HEK293 (cell line): Measurements from ENCODE around the gene YJU2.

ENCODE experiments used
- CTCF ChIA-PET: fragments of 350-600 bp; formaldehyde crosslinking; extraction: SDS; loops from one replicate; lab custom pipeline; 2021; ENCODE audit warnings: antibody characterized with exemption; lab: Yijun Ruan, JAX
- POLR2A ChIA-PET: fragments of 300-600 bp; formaldehyde crosslinking; extraction: SDS; loops from one replicate; lab custom pipeline; 2020; ENCODE audit warnings: antibody characterized with exemption, inconsistent platforms; lab: Yijun Ruan, JAX
- H3K27ac ChIP-seq: fragments of 200-500 bp; sonication (Bioruptor generic); 2 replicates; pipeline ENCODE4 v1.5.1; 2014; ENCODE audit warnings: low read depth, low read length, control low read depth, inconsistent platforms; ENCODE audit errors: extremely low read depth
- H3K36me3 ChIP-seq, 2 experiments: fragments of 200-500 bp in 1 of 2; sonication (Bioruptor generic) in 1 of 2; 1 replicate in 1 of 2; 2 replicates in 1 of 2; pipeline ENCODE4 v1.5.1; 2014 to 2017; ENCODE audit warnings: inconsistent platforms in 2 of 2, low read length in 2 of 2; ENCODE audit not compliant: control insufficient read depth in 2 of 2, insufficient read depth in 1 of 2
- H3K4me1 ChIP-seq: fragments of 200-500 bp; sonication (Bioruptor generic); 2 replicates; pipeline ENCODE4 v1.5.1; 2014; ENCODE audit warnings: mild to moderate bottlenecking, low read length, inconsistent platforms; ENCODE audit not compliant: control insufficient read depth, insufficient read depth
- H3K4me3 ChIP-seq: 2 replicates; pipeline ENCODE4 v1.5.1; 2011; ENCODE audit warnings: low read depth, mild to moderate bottlenecking, control low read depth, low read length, moderate library complexity
- H3K9me3 ChIP-seq: fragments of 200-500 bp; sonication (Bioruptor generic); 2 replicates; pipeline ENCODE4 v1.5.1; 2014; ENCODE audit warnings: low read depth, low read length, inconsistent platforms; ENCODE audit not compliant: control insufficient read depth, insufficient read depth
- EGR2 ChIP-seq: fragments of 450-650 bp; formaldehyde crosslinking; IDR thresholded peaks from 2 replicates; pipeline ENCODE4 v1.5.1; 2016; ENCODE audit warnings: low read depth, missing biosample characterization, missing genetic modification characterization
- IKZF3 ChIP-seq: fragments of 450-650 bp; IDR thresholded peaks from 2 replicates; pipeline ENCODE4 v1.5.0; 2018; ENCODE audit warnings: missing biosample characterization, mild to moderate bottlenecking, missing genetic modification characterization, moderate library complexity
- SALL2 ChIP-seq: fragments of 450-650 bp; formaldehyde crosslinking; IDR thresholded peaks from 2 replicates; pipeline ENCODE4 v1.5.0; 2017; ENCODE audit warnings: missing biosample characterization, mild to moderate bottlenecking, missing genetic modification characterization, borderline replicate concordance
- ZBTB1 ChIP-seq: fragments of 450-650 bp; formaldehyde crosslinking; IDR thresholded peaks from 2 replicates; pipeline ENCODE4 v1.5.1; 2016; ENCODE audit warnings: missing biosample characterization, missing genetic modification characterization
- ZEB2 ChIP-seq: fragments of 450-650 bp; formaldehyde crosslinking; IDR thresholded peaks from 2 replicates; pipeline ENCODE4 v1.5.1; 2016; ENCODE audit warnings: missing biosample characterization, missing genetic modification characterization
- ZFHX2 ChIP-seq: fragments of 450-650 bp; formaldehyde crosslinking; conservative IDR thresholded peaks from 2 replicates; pipeline ENCODE4 v1.5.1; 2016; ENCODE audit warnings: missing biosample characterization, missing genetic modification characterization
- ZNF274 ChIP-seq, 2 experiments: fragments of 200-500 bp in 1 of 2; fragments of 450-650 bp in 1 of 2; sonication (Bioruptor generic) in 1 of 2; formaldehyde crosslinking in 1 of 2; IDR thresholded peaks; 2 replicates each; pipeline versions ENCODE4 v1.5.1 to v1.6.1; 2014 to 2016; ENCODE audit warnings: borderline replicate concordance in 1 of 2, inconsistent platforms in 1 of 2, low read length in 1 of 2, missing biosample characterization in 1 of 2, missing genetic modification characterization in 1 of 2
- ZNF518A ChIP-seq: fragments of 450-650 bp; formaldehyde crosslinking; conservative IDR thresholded peaks from 2 replicates; pipeline ENCODE4 v1.5.1; 2016; ENCODE audit warnings: low read depth, missing biosample characterization, missing genetic modification characterization
- ZNF544 ChIP-seq: fragments of 450-650 bp; formaldehyde crosslinking; IDR thresholded peaks from 2 replicates; pipeline ENCODE4 v1.5.0; 2017; ENCODE audit warnings: missing biosample characterization, missing genetic modification characterization
- ZNF623 ChIP-seq: fragments of 450-650 bp; formaldehyde crosslinking; IDR thresholded peaks from 2 replicates; pipeline ENCODE4 v1.5.1; 2016; ENCODE audit warnings: missing biosample characterization, missing genetic modification characterization
- TF ChIP-seq, protein P1 (sequence below): fragments of 450-650 bp; formaldehyde crosslinking; IDR thresholded peaks from 2 replicates; pipeline ENCODE4 v1.5.1; 2017; ENCODE audit warnings: missing biosample characterization, missing genetic modification characterization
- TF ChIP-seq, protein P2 (sequence below): fragments of 450-650 bp; formaldehyde crosslinking; IDR thresholded peaks from 2 replicates; pipeline ENCODE4 v1.5.1; 2016; ENCODE audit warnings: missing biosample characterization, missing genetic modification characterization
- TF ChIP-seq, protein P3 (sequence below): IDR thresholded peaks from 2 replicates; pipeline ENCODE4 v1.6.1; 2011; ENCODE audit warnings: mild to moderate bottlenecking, low read depth, low read length, borderline replicate concordance
- TF ChIP-seq, protein P4 (sequence below): fragments of 450-650 bp; formaldehyde crosslinking; IDR thresholded peaks from 2 replicates; pipeline ENCODE4 v1.5.1; 2016; ENCODE audit warnings: missing biosample characterization, missing genetic modification characterization

YJU2 gene

DNA sequence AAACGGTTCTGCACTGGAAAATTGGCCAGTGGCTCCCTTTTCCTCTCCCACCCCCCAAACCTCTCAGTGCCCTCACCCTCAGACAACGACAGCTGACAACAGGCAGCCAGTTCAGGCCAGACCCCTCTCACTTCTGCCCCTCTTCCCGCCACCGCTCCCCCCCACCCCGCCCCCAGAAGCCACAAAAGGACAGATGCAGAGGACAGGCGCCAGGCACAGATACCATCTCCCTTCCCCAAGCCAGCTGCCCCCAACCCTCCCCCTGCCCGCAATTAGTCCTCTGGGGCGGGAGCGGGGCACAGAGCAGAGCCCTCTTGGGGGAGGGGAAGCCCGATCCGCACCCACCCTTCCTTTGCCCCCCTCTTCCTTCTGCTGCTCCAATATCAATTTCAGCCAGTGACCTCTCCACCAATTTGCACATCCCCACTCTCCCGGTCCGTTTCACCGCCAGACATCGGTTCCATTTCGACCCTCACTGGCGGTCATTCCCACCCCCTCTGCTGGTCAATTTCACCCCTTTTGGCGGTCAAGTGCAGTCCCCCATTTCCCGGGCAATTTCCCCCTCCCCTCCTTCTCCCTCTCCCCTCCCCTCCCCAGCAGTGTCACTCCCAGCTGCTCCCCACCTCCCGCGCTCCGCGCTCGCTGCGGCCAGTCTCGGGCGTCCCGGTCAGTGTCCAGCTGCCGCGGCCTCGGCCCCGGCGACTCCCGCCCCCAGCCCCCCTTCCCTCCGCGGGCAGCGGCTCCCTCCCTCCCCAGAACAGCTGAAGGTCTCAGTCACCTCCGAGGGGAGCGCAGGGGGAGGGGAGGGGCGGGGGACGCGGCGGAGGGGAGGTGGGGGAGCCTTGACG is 31.8 kb downstream of the YJU2 start, which contains the start of gene SHD (continued):
- TF ChIP-seq ZNF274 (IDR thresholded peaks at IDR 0.05; ENCODE audit: low read length) = no peak
- TF ChIP-seq ZNF274 (tag by site-specific recombination; IDR thresholded peaks at IDR 0.05; ENCODE audit: borderline replicate concordance) = no peak
- TF ChIP-seq, protein P1, sequence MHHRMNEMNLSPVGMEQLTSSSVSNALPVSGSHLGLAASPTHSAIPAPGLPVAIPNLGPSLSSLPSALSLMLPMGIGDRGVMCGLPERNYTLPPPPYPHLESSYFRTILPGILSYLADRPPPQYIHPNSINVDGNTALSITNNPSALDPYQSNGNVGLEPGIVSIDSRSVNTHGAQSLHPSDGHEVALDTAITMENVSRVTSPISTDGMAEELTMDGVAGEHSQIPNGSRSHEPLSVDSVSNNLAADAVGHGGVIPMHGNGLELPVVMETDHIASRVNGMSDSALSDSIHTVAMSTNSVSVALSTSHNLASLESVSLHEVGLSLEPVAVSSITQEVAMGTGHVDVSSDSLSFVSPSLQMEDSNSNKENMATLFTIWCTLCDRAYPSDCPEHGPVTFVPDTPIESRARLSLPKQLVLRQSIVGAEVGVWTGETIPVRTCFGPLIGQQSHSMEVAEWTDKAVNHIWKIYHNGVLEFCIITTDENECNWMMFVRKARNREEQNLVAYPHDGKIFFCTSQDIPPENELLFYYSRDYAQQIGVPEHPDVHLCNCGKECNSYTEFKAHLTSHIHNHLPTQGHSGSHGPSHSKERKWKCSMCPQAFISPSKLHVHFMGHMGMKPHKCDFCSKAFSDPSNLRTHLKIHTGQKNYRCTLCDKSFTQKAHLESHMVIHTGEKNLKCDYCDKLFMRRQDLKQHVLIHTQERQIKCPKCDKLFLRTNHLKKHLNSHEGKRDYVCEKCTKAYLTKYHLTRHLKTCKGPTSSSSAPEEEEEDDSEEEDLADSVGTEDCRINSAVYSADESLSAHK (tag by site-specific recombination) = no peak
- TF ChIP-seq, protein P2, sequence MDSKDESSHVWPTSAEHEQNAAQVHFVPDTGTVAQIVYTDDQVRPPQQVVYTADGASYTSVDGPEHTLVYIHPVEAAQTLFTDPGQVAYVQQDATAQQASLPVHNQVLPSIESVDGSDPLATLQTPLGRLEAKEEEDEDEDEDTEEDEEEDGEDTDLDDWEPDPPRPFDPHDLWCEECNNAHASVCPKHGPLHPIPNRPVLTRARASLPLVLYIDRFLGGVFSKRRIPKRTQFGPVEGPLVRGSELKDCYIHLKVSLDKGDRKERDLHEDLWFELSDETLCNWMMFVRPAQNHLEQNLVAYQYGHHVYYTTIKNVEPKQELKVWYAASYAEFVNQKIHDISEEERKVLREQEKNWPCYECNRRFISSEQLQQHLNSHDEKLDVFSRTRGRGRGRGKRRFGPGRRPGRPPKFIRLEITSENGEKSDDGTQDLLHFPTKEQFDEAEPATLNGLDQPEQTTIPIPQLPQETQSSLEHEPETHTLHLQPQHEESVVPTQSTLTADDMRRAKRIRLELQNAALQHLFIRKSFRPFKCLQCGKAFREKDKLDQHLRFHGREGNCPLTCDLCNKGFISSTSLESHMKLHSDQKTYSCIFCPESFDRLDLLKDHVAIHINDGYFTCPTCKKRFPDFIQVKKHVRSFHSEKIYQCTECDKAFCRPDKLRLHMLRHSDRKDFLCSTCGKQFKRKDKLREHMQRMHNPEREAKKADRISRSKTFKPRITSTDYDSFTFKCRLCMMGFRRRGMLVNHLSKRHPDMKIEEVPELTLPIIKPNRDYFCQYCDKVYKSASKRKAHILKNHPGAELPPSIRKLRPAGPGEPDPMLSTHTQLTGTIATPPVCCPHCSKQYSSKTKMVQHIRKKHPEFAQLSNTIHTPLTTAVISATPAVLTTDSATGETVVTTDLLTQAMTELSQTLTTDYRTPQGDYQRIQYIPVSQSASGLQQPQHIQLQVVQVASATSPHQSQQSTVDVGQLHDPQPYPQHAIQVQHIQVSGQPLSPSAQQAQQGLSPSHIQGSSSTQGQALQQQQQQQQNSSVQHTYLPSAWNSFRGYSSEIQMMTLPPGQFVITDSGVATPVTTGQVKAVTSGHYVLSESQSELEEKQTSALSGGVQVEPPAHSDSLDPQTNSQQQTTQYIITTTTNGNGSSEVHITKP (tag by site-specific recombination) = no peak
- TF ChIP-seq IKZF3 = no peak
- no peak for TF ChIP-seq ZNF544 (tag by site-specific recombination)

DNA sequence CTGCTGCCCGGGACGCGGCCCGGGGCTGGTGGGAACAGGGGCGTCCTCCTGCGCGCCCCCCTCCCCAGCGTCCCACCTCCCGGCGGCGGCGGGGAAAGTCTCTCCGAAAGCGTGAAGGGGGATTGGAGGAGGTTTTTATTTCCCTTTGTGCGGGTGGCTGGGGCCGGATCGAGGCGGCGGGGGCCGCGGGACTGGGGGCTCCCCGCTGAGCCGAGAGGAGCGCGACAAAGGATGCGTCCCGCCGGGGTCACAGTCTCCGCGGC is 32.3 kb downstream of the YJU2 start:
- H3K27ac ChIP-seq = no peak overlapping the region
- H3K4me1 ChIP-seq = no peaks in the 10 kb centered on the region; the same call in 1 of the 2 replicates
- CTCF ChIA-PET = interaction anchor here (0.7 to 1.3 kb wide), 2 partner anchors 12 to 116 kb away, joined by 3 to 7 read pairs; no protein-coding TSS in a partner anchor
- POLR2A ChIA-PET = no interaction called here
- H3K36me3 ChIP-seq = no peaks in the 10 kb centered on the region
- TF ChIP-seq ZFHX2 (tag by site-specific recombination) (peak; percentile 50), ZNF623 (tag by site-specific recombination) (no peak), ZBTB1 (tag by site-specific recombination) (no peak), EGR2 (tag by site-specific recombination) (no peak)
- TF ChIP-seq, all 188 proteins: peak for 1
- Histone ChIP-seq H3K4me3 (peak overlapping the region; percentile 2), H3K9me3 (no peaks in the 10 kb centered on the region)

DNA sequence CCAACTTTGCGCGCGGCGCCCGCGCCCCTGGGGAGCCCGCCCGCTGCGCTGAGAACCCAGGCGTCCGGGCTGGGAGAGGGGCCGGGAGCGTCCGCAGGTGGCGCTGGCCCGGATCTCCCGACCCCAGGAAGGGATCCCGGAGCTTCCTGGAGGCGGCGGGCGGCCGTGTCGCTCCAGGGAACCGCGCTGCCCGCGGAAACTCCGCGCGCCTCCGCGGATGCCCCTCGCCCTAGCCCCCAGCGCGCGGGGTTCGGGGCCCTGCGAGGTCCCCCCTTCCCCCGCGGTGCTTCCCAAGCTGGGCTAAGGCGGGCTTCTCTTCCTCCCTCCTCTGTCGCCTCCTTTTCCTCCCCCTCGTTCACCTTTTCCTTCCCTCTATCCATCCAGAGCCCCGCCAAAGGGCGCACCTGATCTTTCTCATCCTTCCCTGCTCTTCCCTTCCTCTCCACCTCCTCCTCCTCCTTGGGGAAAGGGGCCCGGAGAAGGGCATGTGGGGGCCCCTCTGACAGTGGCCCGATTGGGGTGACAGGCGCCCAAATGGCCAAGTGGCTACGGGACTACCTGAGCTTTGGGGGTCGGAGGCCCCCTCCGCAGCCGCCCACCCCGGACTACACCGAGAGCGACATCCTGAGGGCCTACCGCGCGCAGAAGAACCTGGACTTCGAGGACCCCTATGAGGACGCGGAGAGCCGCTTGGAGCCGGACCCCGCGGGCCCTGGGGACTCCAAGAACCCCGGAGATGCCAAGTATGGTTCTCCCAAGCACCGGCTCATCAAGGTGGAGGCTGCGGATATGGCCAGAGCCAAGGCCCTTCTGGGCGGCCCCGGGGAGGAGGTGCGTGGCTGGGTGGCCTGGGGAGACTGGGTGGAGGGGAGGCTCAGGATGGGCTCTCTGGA is 32.9 kb downstream of the YJU2 start:
- peak overlapping the region; percentile 13 for H3K4me3 ChIP-seq
- H3K9me3 ChIP-seq = no peaks in the 10 kb centered on the region
- no peaks in the 10 kb centered on the region; the same call in 1 of the 2 replicates for H3K4me1 ChIP-seq
- no peaks in the 10 kb centered on the region for H3K36me3 ChIP-seq
- ChIA-PET CTCF (interaction anchor here (0.7 to 1.3 kb wide), 5 partner anchors 13 to 121 kb away, joined by 3 to 7 read pairs (median 3); partner anchors contain the start of gene SH3GL1), POLR2A (interaction anchor here (1.4 kb wide), 1 partner anchor 63 kb away, joined by 3 read pairs; no protein-coding TSS in a partner anchor)
- no peak overlapping the region for H3K27ac ChIP-seq
- no peak for TF ChIP-seq ZNF518A (tag by site-specific recombination)
- no peak for TF ChIP-seq SALL2 (tag by site-specific recombination)
- TF ChIP-seq, protein P3, sequence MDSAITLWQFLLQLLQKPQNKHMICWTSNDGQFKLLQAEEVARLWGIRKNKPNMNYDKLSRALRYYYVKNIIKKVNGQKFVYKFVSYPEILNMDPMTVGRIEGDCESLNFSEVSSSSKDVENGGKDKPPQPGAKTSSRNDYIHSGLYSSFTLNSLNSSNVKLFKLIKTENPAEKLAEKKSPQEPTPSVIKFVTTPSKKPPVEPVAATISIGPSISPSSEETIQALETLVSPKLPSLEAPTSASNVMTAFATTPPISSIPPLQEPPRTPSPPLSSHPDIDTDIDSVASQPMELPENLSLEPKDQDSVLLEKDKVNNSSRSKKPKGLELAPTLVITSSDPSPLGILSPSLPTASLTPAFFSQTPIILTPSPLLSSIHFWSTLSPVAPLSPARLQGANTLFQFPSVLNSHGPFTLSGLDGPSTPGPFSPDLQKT = no peak
- TF ChIP-seq, protein P4, sequence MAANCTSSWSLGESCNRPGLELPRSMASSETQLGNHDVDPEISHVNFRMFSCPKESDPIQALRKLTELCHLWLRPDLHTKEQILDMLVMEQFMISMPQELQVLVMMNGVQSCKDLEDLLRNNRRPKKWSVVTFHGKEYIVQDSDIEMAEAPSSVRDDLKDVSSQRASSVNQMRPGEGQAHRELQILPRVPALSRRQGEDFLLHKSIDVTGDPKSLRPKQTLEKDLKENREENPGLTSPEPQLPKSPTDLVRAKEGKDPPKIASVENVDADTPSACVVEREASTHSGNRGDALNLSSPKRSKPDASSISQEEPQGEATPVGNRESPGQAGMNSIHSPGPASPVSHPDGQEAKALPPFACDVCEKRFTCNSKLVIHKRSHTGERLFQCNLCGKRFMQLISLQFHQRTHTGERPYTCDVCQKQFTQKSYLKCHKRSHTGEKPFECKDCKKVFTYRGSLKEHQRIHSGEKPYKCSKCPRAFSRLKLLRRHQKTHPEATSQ (tag by site-specific recombination) = no peak
- 0 out of 2 replicates have a peak, but pooled peaks have one; percentile 10 for TF ChIP-seq ZEB2 (tag by site-specific recombination)
